ENCODE data around the gene STK32A. TPM values are rescaled to one million over a fixed set of nuclear protein-coding genes. Genes with fewer than 3 reads are reported as not detected.

STK32A gene
- total RNA-seq, 2 donors from 2014 or later = 9.8 to 21.8 TPM

DNA sequence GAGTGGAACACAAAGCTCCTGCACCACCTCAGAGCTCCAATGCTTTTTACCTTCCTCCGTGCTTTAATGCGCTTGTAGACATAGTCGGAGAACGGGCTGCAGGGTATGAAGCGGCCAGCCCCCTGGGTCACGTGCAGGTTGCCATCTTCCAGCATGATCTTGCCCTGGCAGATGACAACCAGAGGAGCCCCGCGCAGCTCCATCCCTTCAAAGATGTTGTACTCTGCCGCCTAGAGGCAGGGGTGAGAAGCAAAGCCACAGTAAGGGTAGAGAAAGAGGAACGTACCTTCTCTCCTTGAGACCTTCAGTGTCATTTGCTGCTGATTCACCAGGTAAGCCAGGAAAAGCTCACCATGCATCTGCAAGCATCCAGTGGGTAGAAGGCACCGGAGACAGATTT, 162.8 kb downstream of the STK32A start:
- H3K4me1 ChIP-seq (ENCODE audit: control insufficient read depth, insufficient read depth, low read length) = peaks cover 15% of the 10 kb centered on the region
- H3K36me3 ChIP-seq (ENCODE audit: control insufficient read depth, insufficient read depth, low read length) = peaks cover 41% of the 10 kb centered on the region
- H3K9ac ChIP-seq (ENCODE audit: extremely low read depth, low read length, poor library complexity, severe bottlenecking) = no peak overlapping the region
- no peak overlapping the region for H3K27ac ChIP-seq (ENCODE audit: low read depth, low read length)
- Mint-ChIP-seq H3K9me3 (no peaks in the 10 kb centered on the region), H3K27ac (no peak overlapping the region), H3K4me1 (peaks cover 32% of the 10 kb centered on the region), H3K27me3 (ENCODE audit: insufficient read depth) (no peaks in the 10 kb centered on the region), H3K4me3 (no peak overlapping the region), H3K36me3 (ENCODE audit: low read depth) (peaks cover 55% of the 10 kb centered on the region)
- TF ChIP-seq, protein P1, sequence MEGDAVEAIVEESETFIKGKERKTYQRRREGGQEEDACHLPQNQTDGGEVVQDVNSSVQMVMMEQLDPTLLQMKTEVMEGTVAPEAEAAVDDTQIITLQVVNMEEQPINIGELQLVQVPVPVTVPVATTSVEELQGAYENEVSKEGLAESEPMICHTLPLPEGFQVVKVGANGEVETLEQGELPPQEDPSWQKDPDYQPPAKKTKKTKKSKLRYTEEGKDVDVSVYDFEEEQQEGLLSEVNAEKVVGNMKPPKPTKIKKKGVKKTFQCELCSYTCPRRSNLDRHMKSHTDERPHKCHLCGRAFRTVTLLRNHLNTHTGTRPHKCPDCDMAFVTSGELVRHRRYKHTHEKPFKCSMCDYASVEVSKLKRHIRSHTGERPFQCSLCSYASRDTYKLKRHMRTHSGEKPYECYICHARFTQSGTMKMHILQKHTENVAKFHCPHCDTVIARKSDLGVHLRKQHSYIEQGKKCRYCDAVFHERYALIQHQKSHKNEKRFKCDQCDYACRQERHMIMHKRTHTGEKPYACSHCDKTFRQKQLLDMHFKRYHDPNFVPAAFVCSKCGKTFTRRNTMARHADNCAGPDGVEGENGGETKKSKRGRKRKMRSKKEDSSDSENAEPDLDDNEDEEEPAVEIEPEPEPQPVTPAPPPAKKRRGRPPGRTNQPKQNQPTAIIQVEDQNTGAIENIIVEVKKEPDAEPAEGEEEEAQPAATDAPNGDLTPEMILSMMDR (conservative IDR thresholded peaks at IDR 0.05) = peak; percentile 77
- no peak overlapping the region for H3K4me3 ChIP-seq (ENCODE audit: low read length)
- 92 to 95% methylated on average over 6 to 11 of the region's 11 CpGs for WGBS, 2 experiments (ENCODE audit: insufficient coverage in 1 of 2, insufficient read length in 1 of 2)
- H3K9me3 ChIP-seq (ENCODE audit: control insufficient read depth, low read length) = no peaks in the 10 kb centered on the region
- H3K27me3 ChIP-seq (ENCODE audit: control insufficient read depth, insufficient read depth, low read length, poor library complexity, severe bottlenecking) = no peaks in the 10 kb centered on the region
- DNase-seq = peak; percentile 81

DNA sequence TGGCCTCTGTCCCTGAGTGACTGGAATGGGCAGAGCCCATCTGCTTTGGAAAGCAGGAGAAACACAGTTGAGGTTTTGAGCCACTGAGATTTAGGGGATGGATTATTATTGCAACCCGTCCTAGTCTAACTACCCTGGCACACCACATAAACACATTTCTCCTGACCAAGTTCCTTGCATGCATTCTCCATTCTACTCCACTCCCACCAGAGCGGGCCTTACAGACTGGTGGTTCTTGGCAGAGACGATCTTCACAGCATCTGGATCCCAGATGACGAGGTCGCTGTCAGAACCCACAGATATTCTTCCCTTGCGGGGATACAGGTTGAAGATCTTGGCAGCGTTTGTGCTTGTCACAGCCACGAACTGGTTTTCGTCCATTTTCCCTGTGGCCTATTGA, 164.0 kb downstream of the STK32A start:
- H3K4me3 Mint-ChIP-seq = no peak overlapping the region
- Histone ChIP-seq H3K36me3 (ENCODE audit: control insufficient read depth, insufficient read depth, low read length) (peaks cover 41% of the 10 kb centered on the region), H3K4me3 (ENCODE audit: low read length) (no peak overlapping the region), H3K27ac (ENCODE audit: low read depth, low read length) (no peak overlapping the region), H3K4me1 (ENCODE audit: control insufficient read depth, insufficient read depth, low read length) (peaks cover 6% of the 10 kb centered on the region), H3K9me3 (ENCODE audit: control insufficient read depth, low read length) (no peaks in the 10 kb centered on the region), H3K9ac (ENCODE audit: extremely low read depth, low read length, poor library complexity, severe bottlenecking) (no peak overlapping the region), H3K27me3 (ENCODE audit: control insufficient read depth, insufficient read depth, low read length, poor library complexity, severe bottlenecking) (no peaks in the 10 kb centered on the region)
- 96 to 100% methylated on average over 1 to 7 of the region's 9 CpGs for WGBS, 2 experiments (ENCODE audit: insufficient coverage in 1 of 2, insufficient read length in 1 of 2)
- TF ChIP-seq, protein P1 (conservative IDR thresholded peaks at IDR 0.05) = no peak
- H3K27ac Mint-ChIP-seq = no peak overlapping the region
- peaks cover 62% of the 10 kb centered on the region for H3K36me3 Mint-ChIP-seq (ENCODE audit: low read depth)
- peaks cover 19% of the 10 kb centered on the region for H3K4me1 Mint-ChIP-seq
- no peak for DNase-seq
- no peaks in the 10 kb centered on the region for H3K27me3 Mint-ChIP-seq (ENCODE audit: insufficient read depth)
- no peaks in the 10 kb centered on the region for H3K9me3 Mint-ChIP-seq

DNA sequence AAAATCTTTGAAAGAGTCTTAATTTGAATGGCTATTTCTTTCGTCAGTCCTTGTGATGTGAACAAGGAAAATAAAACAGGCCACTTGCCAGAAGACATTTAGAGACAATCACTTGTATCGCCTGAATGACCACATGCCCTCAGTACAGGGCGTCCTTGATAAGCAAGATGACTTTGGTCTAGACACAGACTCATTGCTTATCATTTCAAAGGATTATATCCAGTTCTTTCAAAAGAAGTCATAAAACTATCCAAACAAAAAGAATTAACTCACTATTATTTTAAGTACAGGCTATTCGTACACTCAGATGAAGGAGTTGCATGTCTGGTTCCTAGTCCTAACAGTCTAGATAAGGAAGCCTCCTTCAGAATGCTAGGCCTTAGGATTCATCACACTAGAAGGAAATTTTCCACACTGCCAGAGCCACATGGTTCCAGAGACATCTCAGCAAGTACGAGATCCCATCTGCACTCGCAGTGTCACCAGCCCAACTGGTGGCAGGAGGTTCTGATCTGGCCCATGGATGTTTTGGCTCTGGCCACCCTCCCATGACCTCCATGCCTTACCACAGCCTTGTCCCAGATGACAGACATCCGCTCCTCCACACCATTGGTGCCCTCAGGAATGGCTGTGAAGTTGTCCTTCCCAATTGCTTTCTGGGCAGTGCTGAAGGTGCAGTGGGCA, 165.4 kb downstream of the STK32A start:
- H3K4me3 ChIP-seq (ENCODE audit: low read length) = no peak overlapping the region
- Mint-ChIP-seq H3K27ac (peak overlapping the region; percentile 13), H3K9me3 (no peaks in the 10 kb centered on the region), H3K4me1 (peaks cover 7% of the 10 kb centered on the region), H3K36me3 (ENCODE audit: low read depth) (peaks cover 72% of the 10 kb centered on the region), H3K27me3 (ENCODE audit: insufficient read depth) (no peaks in the 10 kb centered on the region), H3K4me3 (no peak overlapping the region)
- no peak overlapping the region for H3K27ac ChIP-seq (ENCODE audit: low read depth, low read length)
- H3K27me3 ChIP-seq (ENCODE audit: control insufficient read depth, insufficient read depth, low read length, poor library complexity, severe bottlenecking) = no peaks in the 10 kb centered on the region
- 93 to 98% methylated on average over 5 to 7 of the region's 7 CpGs for WGBS, 2 experiments (ENCODE audit: insufficient coverage in 1 of 2, insufficient read length in 1 of 2)
- DNase-seq = no peak
- TF ChIP-seq, protein P1 (conservative IDR thresholded peaks at IDR 0.05) = no peak
- no peaks in the 10 kb centered on the region for H3K4me1 ChIP-seq (ENCODE audit: control insufficient read depth, insufficient read depth, low read length)
- H3K9me3 ChIP-seq (ENCODE audit: control insufficient read depth, low read length) = no peaks in the 10 kb centered on the region
- H3K9ac ChIP-seq (ENCODE audit: extremely low read depth, low read length, poor library complexity, severe bottlenecking) = no peak overlapping the region
- H3K36me3 ChIP-seq (ENCODE audit: control insufficient read depth, insufficient read depth, low read length) = peaks cover 46% of the 10 kb centered on the region

All from endodermal cell (in vitro differentiated cells).